ENCODE measurements around the gene SHLD1. TPM values are rescaled to one million over a fixed set of nuclear protein-coding genes. Genes with fewer than 3 reads are reported as not detected.
"Not testable (repeated sequence)": the region's sequence is repeated elsewhere in the genome, so short reads cannot be mapped to it uniquely, and the experiment has no call there.

Gene SHLD1
- total RNA-seq, 1 donor from 2014 or later: 4.1 TPM

- H3K4me3 Mint-ChIP-seq: no peak overlapping the region
- TF ChIP-seq, protein P1, sequence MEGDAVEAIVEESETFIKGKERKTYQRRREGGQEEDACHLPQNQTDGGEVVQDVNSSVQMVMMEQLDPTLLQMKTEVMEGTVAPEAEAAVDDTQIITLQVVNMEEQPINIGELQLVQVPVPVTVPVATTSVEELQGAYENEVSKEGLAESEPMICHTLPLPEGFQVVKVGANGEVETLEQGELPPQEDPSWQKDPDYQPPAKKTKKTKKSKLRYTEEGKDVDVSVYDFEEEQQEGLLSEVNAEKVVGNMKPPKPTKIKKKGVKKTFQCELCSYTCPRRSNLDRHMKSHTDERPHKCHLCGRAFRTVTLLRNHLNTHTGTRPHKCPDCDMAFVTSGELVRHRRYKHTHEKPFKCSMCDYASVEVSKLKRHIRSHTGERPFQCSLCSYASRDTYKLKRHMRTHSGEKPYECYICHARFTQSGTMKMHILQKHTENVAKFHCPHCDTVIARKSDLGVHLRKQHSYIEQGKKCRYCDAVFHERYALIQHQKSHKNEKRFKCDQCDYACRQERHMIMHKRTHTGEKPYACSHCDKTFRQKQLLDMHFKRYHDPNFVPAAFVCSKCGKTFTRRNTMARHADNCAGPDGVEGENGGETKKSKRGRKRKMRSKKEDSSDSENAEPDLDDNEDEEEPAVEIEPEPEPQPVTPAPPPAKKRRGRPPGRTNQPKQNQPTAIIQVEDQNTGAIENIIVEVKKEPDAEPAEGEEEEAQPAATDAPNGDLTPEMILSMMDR (conservative IDR thresholded peaks at IDR 0.05): no peak
- DNase-seq (ENCODE audit: extremely low spot score, unreplicated experiment): no peak
- no peaks in the 10 kb centered on the region for H3K4me1 Mint-ChIP-seq (ENCODE audit: unreplicated experiment)
- H3K36me3 Mint-ChIP-seq: peaks cover 4% of the 10 kb centered on the region
- H3K9me3 Mint-ChIP-seq: no peaks in the 10 kb centered on the region
- no peak overlapping the region for H3K27ac Mint-ChIP-seq
- no peaks in the 10 kb centered on the region for H3K27me3 Mint-ChIP-seq
Observed at GRCh38 chr20:5793916-5794315, 43.7 kb downstream of the SHLD1 start.

DNA sequence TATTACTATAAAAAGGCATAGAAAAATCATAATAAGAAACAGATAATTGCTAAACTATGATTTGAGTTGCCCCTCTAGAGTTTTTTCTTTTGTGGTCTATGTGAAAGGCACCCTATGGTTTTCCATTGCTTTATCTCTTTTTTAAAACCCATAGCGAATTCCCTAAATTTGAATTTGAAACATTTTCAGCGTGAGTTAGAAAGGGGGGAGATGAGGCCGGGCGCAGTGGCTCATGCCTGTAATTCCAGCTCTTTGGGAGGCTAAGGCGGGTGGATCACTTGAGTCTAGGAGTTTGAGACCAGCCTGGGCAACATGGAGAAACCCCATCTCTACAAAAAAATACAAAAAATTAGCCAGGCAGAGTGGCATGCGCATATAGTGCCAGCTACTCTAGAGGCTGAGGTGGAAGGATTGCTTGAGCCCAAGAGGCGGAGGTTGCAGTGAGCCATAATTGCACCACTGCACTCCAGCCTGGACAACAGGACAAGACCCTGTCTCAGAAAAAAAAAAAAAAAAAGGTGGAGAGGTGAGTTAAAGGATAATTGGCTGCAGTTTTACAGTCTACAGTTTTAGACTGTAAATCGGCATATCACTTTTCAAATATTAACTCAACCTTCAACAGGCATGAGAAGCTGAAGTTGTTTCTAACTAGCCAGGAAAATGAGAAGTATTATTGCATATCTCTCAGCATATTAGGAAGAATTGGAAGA lies 46.3 kb downstream of the SHLD1 start:
- no peaks in the 10 kb centered on the region for H3K9me3 Mint-ChIP-seq
- TF ChIP-seq, protein P1 (conservative IDR thresholded peaks at IDR 0.05): no peak
- peaks cover 4% of the 10 kb centered on the region for H3K36me3 Mint-ChIP-seq
- no peaks in the 10 kb centered on the region for H3K27me3 Mint-ChIP-seq
- no peak overlapping the region for H3K27ac Mint-ChIP-seq
- H3K4me1 Mint-ChIP-seq (ENCODE audit: unreplicated experiment): no peaks in the 10 kb centered on the region
- no peak overlapping the region for H3K4me3 Mint-ChIP-seq
- DNase-seq (ENCODE audit: extremely low spot score, unreplicated experiment): no peak

- no peaks in the 10 kb centered on the region for H3K4me1 Mint-ChIP-seq (ENCODE audit: unreplicated experiment)
- H3K27me3 Mint-ChIP-seq: no peaks in the 10 kb centered on the region
- H3K36me3 Mint-ChIP-seq: peaks cover 4% of the 10 kb centered on the region
- no peaks in the 10 kb centered on the region for H3K9me3 Mint-ChIP-seq
- H3K4me3 Mint-ChIP-seq: no peak overlapping the region
- DNase-seq (ENCODE audit: extremely low spot score, unreplicated experiment): no peak
- TF ChIP-seq, protein P1 (conservative IDR thresholded peaks at IDR 0.05): no peak
- H3K27ac Mint-ChIP-seq: no peak overlapping the region
Observed at GRCh38 chr20:5797165-5797564, 47.0 kb downstream of the SHLD1 start.

GRCh38 chr20:5797843-5798462 lies 47.8 kb downstream of the SHLD1 start:
- no peak overlapping the region for H3K27ac Mint-ChIP-seq
- TF ChIP-seq, protein P1 (conservative IDR thresholded peaks at IDR 0.05): no peak
- no peaks in the 10 kb centered on the region for H3K4me1 Mint-ChIP-seq (ENCODE audit: unreplicated experiment)
- no peaks in the 10 kb centered on the region for H3K27me3 Mint-ChIP-seq
- no peak for DNase-seq (ENCODE audit: extremely low spot score, unreplicated experiment)
- no peaks in the 10 kb centered on the region for H3K9me3 Mint-ChIP-seq
- H3K36me3 Mint-ChIP-seq: peaks cover 4% of the 10 kb centered on the region
- H3K4me3 Mint-ChIP-seq: no peak overlapping the region

GRCh38 chr20:5803754-5804303 lies 53.6 kb downstream of the SHLD1 start:
- H3K9me3 Mint-ChIP-seq; H3K4me1 Mint-ChIP-seq (ENCODE audit: unreplicated experiment); H3K27ac Mint-ChIP-seq: not testable (repeated sequence)

More at GRCh38 chr20:5803754-5804303, 53.6 kb downstream of the SHLD1 start:
- H3K4me3 Mint-ChIP-seq; DNase-seq (ENCODE audit: extremely low spot score, unreplicated experiment); H3K36me3 Mint-ChIP-seq; H3K27me3 Mint-ChIP-seq: not testable (repeated sequence)

Data from type B pancreatic cell (in vitro differentiated cells).